Left ventricle myocardium inferior (tissue), 1 donor: ENCODE data around the gene GRAP2. TPM values are rescaled to one million over a fixed set of nuclear protein-coding genes. Genes with fewer than 3 reads are reported as not detected.
"Not testable (repeated sequence)": the region's sequence is repeated elsewhere in the genome, so short reads cannot be mapped to it uniquely, and the experiment has no call there.

Source experiments
- DNase-seq: peaks from one replicate; pipeline ENCODE4 v3.0.0-alpha.2; 2020
- H3K27ac ChIP-seq: fragments of 200-600 bp; replicated peaks from 2 replicates; pipeline ENCODE4 v1.8.0; 2021
- H3K27me3 ChIP-seq: fragments of 200-600 bp; 2 replicates; pipeline ENCODE4 v1.8.0; 2021; ENCODE audit warnings: low read depth
- H3K36me3 ChIP-seq: fragments of 200-600 bp; 2 replicates; pipeline ENCODE4 v1.8.0; 2021
- H3K4me1 ChIP-seq: fragments of 200-600 bp; 2 replicates; pipeline ENCODE4 v1.8.0; 2021
- H3K4me3 ChIP-seq: fragments of 200-600 bp; 2 replicates; pipeline ENCODE4 v1.8.0; 2021; ENCODE audit warnings: mild to moderate bottlenecking, moderate library complexity
- H3K9me3 ChIP-seq: fragments of 200-600 bp; replicated peaks from 2 replicates; pipeline ENCODE4 v1.8.0; 2021
- CTCF ChIP-seq: fragments of 200-600 bp; IDR thresholded peaks from 2 replicates; pipeline ENCODE4 v1.8.0; 2021; ENCODE audit warnings: antibody characterized with exemption, mild to moderate bottlenecking, borderline replicate concordance
- intact Hi-C: fragments of 100-400 bp; cut with micrococcal nuclease; formaldehyde crosslinking; loops from one replicate; pipeline ENCODE4 v1.11.0; 2022
- total RNA-seq: library from RNA; stranded (reverse); fragmentation: NEBNext Ultra II Directional; extraction: Animal tissue kit (Norgen Biotek cat#: 25700); gene quantifications from one replicate; pipeline ENCODE4 v1.2.1, GENCODE V29; 2021
- donor health status: DM: no; HTN: yes; CAD: no; lungs with severe emphysema.

GRAP2 gene
- total RNA-seq, 1 donor from 2014 or later, result 1.6 TPM

DNA sequence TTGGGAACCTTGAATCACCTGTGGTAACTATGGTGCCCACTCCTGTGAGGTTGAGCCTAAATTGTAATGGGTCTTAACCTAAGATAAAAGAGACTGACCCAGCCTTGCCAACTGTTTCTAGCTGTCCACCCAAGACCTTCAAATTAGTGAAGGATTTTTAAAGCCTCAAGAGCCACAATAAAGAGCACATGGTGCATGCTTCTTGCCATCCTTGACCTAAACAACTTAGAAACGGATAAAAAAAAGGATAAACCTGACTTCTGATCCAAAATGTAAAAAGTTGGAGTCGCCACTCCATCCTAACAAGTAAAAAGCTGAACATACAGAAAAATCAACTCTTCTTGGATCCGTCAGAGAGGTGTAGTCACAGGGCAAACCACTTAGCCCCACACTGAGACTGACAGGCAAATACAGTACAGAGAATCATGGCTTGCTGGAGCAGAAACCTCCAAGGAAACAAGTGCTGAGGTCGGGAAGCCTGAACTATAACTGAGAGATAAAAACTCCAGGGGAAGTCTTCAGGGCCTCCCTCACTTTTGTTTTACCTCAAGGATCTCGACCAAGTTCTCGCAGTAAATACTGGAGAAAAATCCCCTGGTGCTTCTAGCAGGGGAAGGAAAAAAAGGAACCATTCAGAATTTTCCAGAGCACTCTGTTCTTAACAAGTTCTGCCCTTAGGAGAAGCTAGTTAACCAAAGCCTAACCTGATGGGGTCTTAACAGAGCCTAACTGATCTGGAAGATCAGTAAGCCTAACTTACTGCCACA is 23.6 kb upstream of the GRAP2 start:
- H3K9me3 ChIP-seq, result no peaks in the 10 kb centered on the region
- intact Hi-C loops, result no loop called here
- no peak for TF ChIP-seq CTCF
- H3K27me3 ChIP-seq, result peaks cover 29% of the 10 kb centered on the region
- no peak for DNase-seq
- no peaks in the 10 kb centered on the region for H3K36me3 ChIP-seq
- no peaks in the 10 kb centered on the region for H3K4me1 ChIP-seq
- H3K4me3 ChIP-seq, result no peak overlapping the region
- no peak overlapping the region for H3K27ac ChIP-seq

DNA sequence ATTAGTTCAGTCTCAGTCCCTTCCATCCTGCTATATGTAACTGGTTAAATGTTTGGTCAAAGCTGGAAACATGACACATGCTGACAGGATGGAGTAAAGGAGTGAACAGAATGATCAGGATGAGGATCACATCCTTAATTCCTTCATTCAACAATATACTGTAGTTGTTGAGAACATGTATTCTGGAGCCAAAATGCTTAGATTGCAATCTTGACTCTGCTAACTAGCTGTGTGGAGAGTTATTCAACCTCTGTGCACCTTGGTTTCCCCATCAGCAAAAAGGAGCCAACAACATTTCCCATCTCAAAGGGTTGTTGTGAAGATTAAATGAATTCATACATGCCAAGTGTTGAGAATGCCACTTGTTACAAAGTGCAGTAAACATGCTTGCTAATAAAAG is 20.2 kb upstream of the GRAP2 start:
- no peak for TF ChIP-seq CTCF
- no peaks in the 10 kb centered on the region for H3K9me3 ChIP-seq
- no peak overlapping the region for H3K27ac ChIP-seq
- intact Hi-C loops, result no loop called here
- peaks cover 44% of the 10 kb centered on the region for H3K27me3 ChIP-seq
- no peaks in the 10 kb centered on the region for H3K36me3 ChIP-seq
- no peak for DNase-seq
- no peaks in the 10 kb centered on the region for H3K4me1 ChIP-seq
- no peak overlapping the region for H3K4me3 ChIP-seq

DNA sequence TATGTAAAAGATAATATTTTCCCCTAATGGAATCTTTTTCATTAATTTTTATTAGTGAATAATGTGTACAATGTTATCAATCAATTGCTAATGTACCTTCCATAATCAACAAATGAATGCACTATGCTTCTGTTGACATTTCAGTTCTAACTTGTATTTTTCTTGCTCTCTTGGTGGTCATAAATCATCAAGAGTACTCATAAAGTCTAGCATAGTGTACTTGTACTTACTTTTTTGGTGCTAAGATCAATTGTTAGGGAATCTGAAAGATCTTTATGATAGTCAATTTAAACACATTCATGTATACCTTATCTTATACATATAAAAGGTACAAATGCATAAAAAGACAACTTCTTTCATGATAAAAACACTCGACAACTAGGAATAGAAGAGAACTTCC is 17.8 kb upstream of the GRAP2 start:
- no peaks in the 10 kb centered on the region for H3K9me3 ChIP-seq
- H3K4me1 ChIP-seq, result no peaks in the 10 kb centered on the region
- DNase-seq, result no peak
- peaks cover 46% of the 10 kb centered on the region for H3K27me3 ChIP-seq
- no peaks in the 10 kb centered on the region for H3K36me3 ChIP-seq
- no peak for TF ChIP-seq CTCF
- no peak overlapping the region for H3K4me3 ChIP-seq
- intact Hi-C loops, result no loop called here
- no peak overlapping the region for H3K27ac ChIP-seq

DNA sequence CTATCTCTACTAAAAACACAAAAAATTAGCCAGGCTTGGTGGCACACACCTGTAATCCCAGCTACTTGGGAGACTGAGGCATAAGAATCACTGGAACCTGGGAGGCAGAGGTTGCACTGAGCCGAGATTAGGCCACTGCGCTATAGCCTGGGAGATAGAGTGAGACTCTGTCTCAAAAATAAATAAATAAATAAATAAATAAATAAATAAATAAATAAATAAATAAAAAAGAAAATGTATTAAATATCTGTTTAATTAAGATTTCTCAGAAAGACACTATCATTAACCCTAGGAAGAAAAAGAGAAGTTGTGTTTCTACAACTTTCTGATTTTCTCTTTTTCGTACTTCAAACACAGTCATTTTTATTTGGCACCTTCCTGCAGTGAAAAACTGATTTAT is 11.0 kb upstream of the GRAP2 start:
- intact Hi-C loops, H3K4me3 ChIP-seq, H3K9me3 ChIP-seq, H3K4me1 ChIP-seq, H3K36me3 ChIP-seq, H3K27ac ChIP-seq, DNase-seq: not testable (repeated sequence)
- H3K27me3 ChIP-seq, result peaks cover 69% of the 10 kb centered on the region

GRCh38 chr22:39893526-39893925 is 7.4 kb upstream of the GRAP2 start, which contains the start of gene ENTHD1:
TSS of gene ENTHD1 (minus strand) at chr22:39893760. CDS start at chr22:39887748, 6,012 bp downstream.
- intact Hi-C loops, result no loop called here
- no peak for TF ChIP-seq CTCF
- no peaks in the 10 kb centered on the region for H3K36me3 ChIP-seq
- no peak for DNase-seq
- no peaks in the 10 kb centered on the region for H3K9me3 ChIP-seq
- no peak within 1 kb of the TSS for H3K27ac ChIP-seq
- peaks cover under 1% of the 10 kb centered on the region for H3K4me1 ChIP-seq
- no peak within 1 kb of the TSS for H3K4me3 ChIP-seq
- peaks cover 40% of the 10 kb centered on the region for H3K27me3 ChIP-seq

DNA sequence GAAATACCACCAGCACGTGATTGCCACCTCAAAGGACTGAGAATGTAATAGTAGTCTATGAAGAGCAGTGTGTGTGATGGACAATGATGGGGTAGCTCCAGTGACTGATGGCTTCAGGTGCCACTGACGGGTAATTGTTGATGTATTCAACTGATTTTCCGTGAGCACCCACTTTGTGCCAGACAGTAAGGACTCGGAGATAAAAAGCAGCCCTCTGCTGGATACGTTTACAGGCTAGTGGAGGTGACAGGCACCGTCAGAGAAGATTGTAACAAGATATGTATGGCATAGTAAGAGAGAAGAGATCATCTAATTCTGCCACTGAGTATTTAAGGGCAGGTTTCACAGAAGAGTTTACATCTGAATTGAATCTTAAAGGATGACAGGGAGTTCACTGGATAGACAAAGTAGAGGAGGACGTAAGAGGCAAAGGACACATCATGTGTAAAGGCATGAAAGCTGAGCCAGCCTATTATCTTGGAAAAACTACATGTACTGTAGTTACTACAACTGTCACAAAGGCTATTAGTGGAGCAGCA is 6.3 kb upstream of the GRAP2 start:
- Histone ChIP-seq H3K36me3 (no peaks in the 10 kb centered on the region), H3K27ac (no peak overlapping the region), H3K9me3 (no peaks in the 10 kb centered on the region), H3K4me3 (no peak overlapping the region), H3K4me1 (peaks cover 11% of the 10 kb centered on the region), H3K27me3 (peaks cover 33% of the 10 kb centered on the region)
- TF ChIP-seq CTCF, result no peak
- intact Hi-C loops, result no loop called here
- no peak for DNase-seq
